GM12875 (cell line): Measurements from ENCODE around the gene NRXN2.

Experiments
- H3K4me3 ChIP-seq: one replicate; pipeline ENCODE4 v1.5.1; 2011; ENCODE audit warnings: low read depth, low read length, control low read depth
- CTCF ChIP-seq: IDR thresholded peaks from 2 replicates; pipeline ENCODE4 v1.5.1; 2011; ENCODE audit warnings: low read depth, mild to moderate bottlenecking, control low read depth, inconsistent platforms, low read length, moderate library complexity, borderline replicate concordance; ENCODE audit not compliant: insufficient read depth

The NRXN2 gene

GRCh38 chr11:64605656-64606585, 117.1 kb downstream of the NRXN2 start:
- no peak overlapping the region for H3K4me3 ChIP-seq
- no peak for TF ChIP-seq CTCF

GRCh38 chr11:64605244-64605560, 117.8 kb downstream of the NRXN2 start:
- no peak for TF ChIP-seq CTCF
- no peak overlapping the region for H3K4me3 ChIP-seq

GRCh38 chr11:64604458-64605243, 118.3 kb downstream of the NRXN2 start:
- H3K4me3 ChIP-seq: no peak overlapping the region
- no peak for TF ChIP-seq CTCF

- no peak overlapping the region for H3K4me3 ChIP-seq
- no peak for TF ChIP-seq CTCF
These were observed 119.4 kb downstream of the NRXN2 start for GRCh38 chr11:64603411-64604110.

- H3K4me3 ChIP-seq: no peak overlapping the region
- no peak for TF ChIP-seq CTCF
These were observed 120.4 kb downstream of the NRXN2 start for GRCh38 chr11:64602466-64603070.

GRCh38 chr11:64601605-64602465, 121.2 kb downstream of the NRXN2 start:
- no peak overlapping the region for H3K4me3 ChIP-seq
- TF ChIP-seq CTCF: no peak
